ENCODE data around the gene C2orf66. TPM values are rescaled to one million over a fixed set of nuclear protein-coding genes. Genes with fewer than 3 reads are reported as not detected.

Gene C2orf66
- total and polyA plus RNA-seq, 2 donors (not counting 1 experiment from before 2014, with no cell fraction given): not detected

DNA sequence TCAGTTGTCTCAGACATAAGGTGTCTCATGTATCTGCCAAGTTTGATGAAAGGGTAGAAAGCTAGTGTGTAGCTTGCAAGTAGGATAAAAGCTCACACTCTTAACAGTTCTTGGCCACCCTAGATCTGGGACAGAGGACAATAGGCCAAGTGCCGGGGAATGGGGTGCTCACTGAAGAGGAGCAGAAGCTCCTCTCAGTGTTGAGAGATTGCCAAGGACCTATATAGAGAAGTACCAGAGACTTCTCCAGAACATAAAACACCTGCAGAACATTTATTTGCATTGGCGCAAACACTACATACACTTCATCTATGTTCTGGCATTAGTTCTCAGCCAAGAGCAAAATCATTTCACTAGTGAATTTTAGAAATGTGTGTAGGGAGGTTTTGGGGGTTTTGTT lies 6.8 kb downstream of the C2orf66 start:
- Histone ChIP-seq H3K4me2 (replicated peaks; ENCODE audit: low read depth, low read length, poor library complexity, severe bottlenecking) (no peak overlapping the region), H3K4me1 (ENCODE audit: control insufficient read depth in 2 of 2, insufficient read depth in 2 of 2, low read length in 2 of 2) (peaks cover 5 to 8% of the 10 kb centered on the region in 2 donors), H3K9me3 (ENCODE audit: control extremely low read depth in 1 of 3, control insufficient read depth in 2 of 3, insufficient read depth in 1 of 3, low read length in 2 of 3) (no peaks in the 10 kb centered on the region), H3K36me3 (replicated peaks in 1 of 2; ENCODE audit: control extremely low read depth in 1 of 2, control insufficient read depth in 1 of 2, extremely low read depth in 1 of 2, insufficient read depth in 2 of 2, low read length in 1 of 2) (peaks cover 0 to 5% of the 10 kb centered on the region in 2 experiments), H3K79me2 (ENCODE audit: control insufficient read depth, insufficient read depth, low read length) (peaks cover 16% of the 10 kb centered on the region), H3K27ac (ENCODE audit: low read length in 2 of 2) (no peak overlapping the region), H3K27me3 (replicated peaks in 1 of 4; ENCODE audit: control extremely low read depth in 1 of 4, control insufficient read depth in 3 of 4, insufficient read depth in 4 of 4, low read length in 3 of 4) (peaks cover 0 to 10% (median 3%) of the 10 kb centered on the region in 4 experiments), H3K4me3 (ENCODE audit: control extremely low read depth in 1 of 5, extremely low read depth in 1 of 5, insufficient read depth in 1 of 5, low read depth in 2 of 5, low read length in 4 of 5) (no peak overlapping the region), H2AFZ (ENCODE audit: insufficient read depth, low read depth, low read length, poor library complexity, severe bottlenecking) (no peak overlapping the region), H4K20me1 (ENCODE audit: control insufficient read depth, insufficient read depth, low read length, poor library complexity, severe bottlenecking) (no peaks in the 10 kb centered on the region), H3K9ac (ENCODE audit: low read length) (no peak overlapping the region)
- Mint-ChIP-seq H3K27ac (no peak overlapping the region), H3K27me3 (peaks cover 22% of the 10 kb centered on the region), H3K4me1 (peaks cover 8% of the 10 kb centered on the region), H3K9me3 (ENCODE audit: insufficient read depth) (no peaks in the 10 kb centered on the region), H3K4me3 (no peak overlapping the region)
- intact Hi-C loops (cut with micrococcal nuclease): no loop called here
- TF ChIP-seq, protein P1, sequence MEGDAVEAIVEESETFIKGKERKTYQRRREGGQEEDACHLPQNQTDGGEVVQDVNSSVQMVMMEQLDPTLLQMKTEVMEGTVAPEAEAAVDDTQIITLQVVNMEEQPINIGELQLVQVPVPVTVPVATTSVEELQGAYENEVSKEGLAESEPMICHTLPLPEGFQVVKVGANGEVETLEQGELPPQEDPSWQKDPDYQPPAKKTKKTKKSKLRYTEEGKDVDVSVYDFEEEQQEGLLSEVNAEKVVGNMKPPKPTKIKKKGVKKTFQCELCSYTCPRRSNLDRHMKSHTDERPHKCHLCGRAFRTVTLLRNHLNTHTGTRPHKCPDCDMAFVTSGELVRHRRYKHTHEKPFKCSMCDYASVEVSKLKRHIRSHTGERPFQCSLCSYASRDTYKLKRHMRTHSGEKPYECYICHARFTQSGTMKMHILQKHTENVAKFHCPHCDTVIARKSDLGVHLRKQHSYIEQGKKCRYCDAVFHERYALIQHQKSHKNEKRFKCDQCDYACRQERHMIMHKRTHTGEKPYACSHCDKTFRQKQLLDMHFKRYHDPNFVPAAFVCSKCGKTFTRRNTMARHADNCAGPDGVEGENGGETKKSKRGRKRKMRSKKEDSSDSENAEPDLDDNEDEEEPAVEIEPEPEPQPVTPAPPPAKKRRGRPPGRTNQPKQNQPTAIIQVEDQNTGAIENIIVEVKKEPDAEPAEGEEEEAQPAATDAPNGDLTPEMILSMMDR (IDR thresholded peaks at IDR 0.05): no peak
- no peak for TF ChIP-seq EZH2 (IDR thresholded peaks at IDR 0.05; ENCODE audit: borderline replicate concordance, insufficient read depth, low read depth, low read length, poor library complexity, severe bottlenecking)
- DNase-seq: no peak
- no peak for ATAC-seq (ENCODE audit: low read depth)
- 100% methylated on average over 1 of the region's 2 CpGs for WGBS (ENCODE audit: insufficient coverage)
- POLR2A ChIA-PET: no interaction called here
- CTCF ChIA-PET: no interaction called here

DNA sequence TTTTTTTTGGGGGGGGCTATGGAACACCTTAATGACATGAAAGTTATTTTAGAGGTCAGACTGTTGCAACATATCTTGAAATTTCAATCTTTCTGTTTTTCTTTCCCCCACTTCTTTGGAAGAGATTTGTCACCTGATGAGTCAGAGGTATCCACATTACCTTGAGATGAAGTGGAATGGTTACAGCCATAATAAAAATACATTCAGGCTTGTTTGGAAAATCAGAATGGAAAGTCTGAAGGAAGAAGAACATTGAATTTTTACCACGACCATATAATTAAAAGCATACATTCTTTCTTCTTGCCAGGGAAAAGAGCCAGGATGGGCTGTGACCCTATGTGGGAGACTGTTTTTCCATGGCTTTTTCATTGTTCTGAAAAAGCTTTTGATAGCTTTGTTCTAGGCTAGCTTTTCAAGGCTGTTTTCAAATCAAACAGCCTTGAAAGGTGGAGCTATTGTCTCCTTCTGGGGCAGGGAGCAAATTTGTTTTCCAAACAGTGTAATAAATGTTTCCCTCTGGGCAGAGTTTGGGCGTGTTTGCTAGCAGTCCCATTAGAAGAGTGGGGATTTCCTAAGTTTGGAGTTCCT lies 7.4 kb downstream of the C2orf66 start:
- Mint-ChIP-seq H3K9me3 (ENCODE audit: insufficient read depth) (no peaks in the 10 kb centered on the region), H3K4me3 (no peak overlapping the region), H3K27ac (no peak overlapping the region), H3K4me1 (peaks cover 11% of the 10 kb centered on the region), H3K27me3 (peaks cover 19% of the 10 kb centered on the region)
- ChIA-PET POLR2A (no interaction called here), CTCF (no interaction called here)
- intact Hi-C loops (cut with micrococcal nuclease): no loop called here
- DNase-seq (no peak), ATAC-seq (ENCODE audit: low read depth) (no peak)
- H3K9ac ChIP-seq (ENCODE audit: low read length): no peak overlapping the region
- peak overlapping the region; percentile 11 for H2AFZ ChIP-seq (ENCODE audit: insufficient read depth, low read depth, low read length, poor library complexity, severe bottlenecking)
- H3K9me3 ChIP-seq (ENCODE audit: control extremely low read depth in 1 of 3, control insufficient read depth in 2 of 3, insufficient read depth in 1 of 3, low read length in 2 of 3): no peaks in the 10 kb centered on the region
- peaks cover 5 to 8% of the 10 kb centered on the region in 2 donors for H3K4me1 ChIP-seq (ENCODE audit: control insufficient read depth in 2 of 2, insufficient read depth in 2 of 2, low read length in 2 of 2)
- no peak overlapping the region for H3K27ac ChIP-seq (ENCODE audit: low read length in 2 of 2)
- WGBS (ENCODE audit: insufficient coverage): 80% methylated on average over 1 of the region's 2 CpGs
- H4K20me1 ChIP-seq (ENCODE audit: control insufficient read depth, insufficient read depth, low read length, poor library complexity, severe bottlenecking): no peaks in the 10 kb centered on the region
- H3K4me3 ChIP-seq (ENCODE audit: control extremely low read depth in 1 of 5, extremely low read depth in 1 of 5, insufficient read depth in 1 of 5, low read depth in 2 of 5, low read length in 4 of 5): no peak overlapping the region
- peaks cover 0 to 11% of the 10 kb centered on the region in 2 experiments for H3K36me3 ChIP-seq (replicated peaks in 1 of 2; ENCODE audit: control extremely low read depth in 1 of 2, control insufficient read depth in 1 of 2, extremely low read depth in 1 of 2, insufficient read depth in 2 of 2, low read length in 1 of 2)
- H3K79me2 ChIP-seq (ENCODE audit: control insufficient read depth, insufficient read depth, low read length): peaks cover 16% of the 10 kb centered on the region
- no peak overlapping the region for H3K4me2 ChIP-seq (replicated peaks; ENCODE audit: low read depth, low read length, poor library complexity, severe bottlenecking)
- no peak for TF ChIP-seq EZH2 (IDR thresholded peaks at IDR 0.05; ENCODE audit: borderline replicate concordance, insufficient read depth, low read depth, low read length, poor library complexity, severe bottlenecking)
- TF ChIP-seq, protein P1 (IDR thresholded peaks at IDR 0.05): no peak
- H3K27me3 ChIP-seq (replicated peaks in 1 of 4; ENCODE audit: control extremely low read depth in 1 of 4, control insufficient read depth in 3 of 4, insufficient read depth in 4 of 4, low read length in 3 of 4): peaks cover 0 to 10% (median 3%) of the 10 kb centered on the region in 4 experiments

All from B cell (primary cell).